GM21367 (cell line): Measurements from ENCODE around the gene RNASE7.

Experiments used
- ATAC-seq: cut with Tn5 transposase; IDR thresholded peaks from one replicate; pipeline ENCODE4 v1.9.1; 2021; ENCODE audit not compliant: unreplicated experiment

RNASE7 gene

DNA sequence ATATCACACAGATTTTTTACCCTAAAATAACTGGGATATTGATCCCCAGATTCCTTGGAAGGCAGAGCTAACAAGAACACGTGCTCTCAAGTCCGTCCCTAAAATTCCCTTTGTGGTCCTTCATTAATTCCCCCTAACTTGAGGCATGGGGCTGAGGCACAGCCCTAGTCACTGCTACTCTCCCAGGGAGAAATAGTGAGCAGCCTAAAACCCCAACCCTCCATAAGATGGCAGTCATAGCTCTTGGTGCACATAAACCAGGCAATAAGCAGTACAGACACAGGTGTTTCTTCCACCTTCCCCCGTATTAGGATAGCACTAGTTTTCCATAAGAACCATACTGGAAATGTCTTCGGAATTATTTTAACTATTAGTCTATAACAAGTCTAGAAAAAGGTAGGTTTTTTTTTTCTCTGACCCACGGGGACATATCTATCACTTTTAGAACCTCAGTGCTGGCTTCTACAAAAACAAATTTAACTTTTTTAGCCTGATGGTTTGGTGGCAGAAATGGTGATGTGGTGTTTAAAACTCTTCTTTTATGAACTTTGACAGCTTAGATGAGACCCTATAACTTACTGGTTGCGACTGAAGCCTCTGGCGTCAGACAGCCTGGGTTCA, 24.8 kb downstream of the RNASE7 start:
- ATAC-seq = no peak

DNA sequence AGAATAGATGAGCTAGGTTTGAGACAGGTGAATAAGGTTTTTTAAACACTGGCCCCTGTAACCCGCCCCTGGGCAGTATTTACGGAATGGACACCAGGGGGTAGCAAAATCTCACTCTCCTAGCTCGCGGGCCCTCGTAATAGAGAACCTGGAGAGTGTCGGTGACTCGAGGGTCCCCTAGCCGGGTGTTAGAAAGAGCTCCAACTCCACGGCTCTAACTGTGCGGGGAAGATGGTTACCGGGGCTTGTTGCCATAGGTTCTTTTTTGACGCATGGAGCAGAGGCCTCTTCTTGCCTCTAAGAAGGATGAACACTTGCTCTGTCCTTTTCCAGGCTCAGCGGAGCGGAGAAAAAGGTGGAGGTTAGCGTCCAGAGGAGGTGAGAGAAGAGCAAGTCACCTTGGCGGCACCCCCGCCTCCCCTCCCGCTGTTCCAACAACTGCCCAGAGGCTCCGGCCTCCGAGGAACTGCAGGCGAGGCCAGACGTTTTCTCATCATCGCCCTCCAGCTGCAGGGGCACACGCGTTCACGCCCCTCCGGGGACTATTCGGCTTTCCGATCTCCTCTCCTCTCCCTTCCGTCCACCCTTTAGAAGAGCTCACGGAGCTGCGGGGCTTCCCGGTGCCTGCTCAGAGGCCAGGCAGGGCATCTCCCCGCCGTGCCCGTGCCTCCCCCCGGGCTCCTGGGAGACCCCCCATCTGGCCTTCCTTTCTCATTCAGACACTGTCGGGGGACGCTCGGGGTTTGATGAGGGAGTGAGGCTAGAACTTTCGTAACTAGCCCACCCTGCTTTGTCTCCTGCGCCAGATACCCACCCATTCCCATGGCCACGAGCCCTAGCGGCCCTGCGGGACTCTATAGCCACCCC, 26.6 kb downstream of the RNASE7 start:
- ATAC-seq = no peak

DNA sequence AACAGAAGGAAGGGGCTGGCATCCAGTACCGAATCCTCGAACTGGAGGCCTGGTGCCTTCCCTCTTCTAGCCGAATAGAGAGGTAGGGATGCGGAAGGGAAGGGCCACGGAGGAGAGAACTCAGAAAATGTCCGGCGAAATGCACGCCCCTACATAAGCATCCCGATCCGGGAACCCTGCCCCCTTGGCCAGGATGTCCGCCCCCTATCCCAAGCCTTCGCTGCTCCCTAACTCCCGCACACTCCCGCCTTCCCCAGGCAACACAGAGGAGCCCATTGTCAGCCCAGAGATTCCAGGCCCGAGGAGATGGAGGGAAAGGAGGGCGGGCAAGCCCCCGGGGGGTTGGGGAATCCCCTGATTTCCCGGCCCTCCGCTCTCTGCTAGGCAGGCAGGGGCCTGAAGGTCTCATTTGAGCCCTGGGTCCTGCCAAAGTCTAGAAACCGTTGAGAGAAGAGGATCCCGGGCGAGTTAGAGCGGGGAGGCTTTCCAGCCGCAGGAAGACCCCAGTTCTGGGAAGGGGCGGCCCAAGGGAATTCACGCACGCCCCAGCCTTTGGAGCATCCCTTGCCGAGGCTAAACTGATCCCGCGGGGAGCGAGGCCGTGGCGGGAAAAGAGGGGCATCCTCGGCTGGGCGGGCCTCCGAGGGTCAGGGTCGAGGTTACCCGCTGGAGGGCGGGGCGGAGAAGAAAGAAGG, 27.4 kb downstream of the RNASE7 start:
- no peak for ATAC-seq

DNA sequence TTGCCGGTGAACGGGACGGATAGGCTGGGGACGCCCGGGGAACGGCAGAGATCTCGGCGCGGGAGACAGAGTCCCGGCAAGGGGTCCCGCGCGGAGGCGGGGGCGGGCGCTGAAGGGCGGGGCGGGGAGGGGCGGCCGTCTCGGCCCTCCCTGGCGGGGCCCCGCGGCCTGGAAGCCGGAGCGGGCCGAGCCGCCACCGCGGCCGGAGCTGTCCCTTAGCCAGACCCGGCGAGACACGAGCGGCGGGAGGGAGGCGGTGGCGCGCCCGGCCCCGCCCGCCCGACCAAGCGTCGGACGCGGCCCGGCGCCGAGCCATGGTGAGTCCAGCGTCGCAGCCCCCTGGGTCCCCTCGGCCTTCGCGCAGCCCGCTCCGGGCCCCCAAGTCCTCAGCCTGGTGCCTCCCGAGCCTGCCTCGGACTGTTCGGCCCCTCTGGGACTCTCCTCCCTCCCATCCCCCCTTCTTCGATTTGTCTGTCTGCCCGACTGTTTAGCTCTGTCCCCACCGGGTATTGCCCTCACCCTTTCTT, 28.0 kb downstream of the RNASE7 start, which contains the start of gene ARHGEF40:
Gene ARHGEF40 (plus strand): TSS at position 222 of the 527 bp plus-strand sequence. CDS start 93 bp downstream, at position 315.
- ATAC-seq = no peak

DNA sequence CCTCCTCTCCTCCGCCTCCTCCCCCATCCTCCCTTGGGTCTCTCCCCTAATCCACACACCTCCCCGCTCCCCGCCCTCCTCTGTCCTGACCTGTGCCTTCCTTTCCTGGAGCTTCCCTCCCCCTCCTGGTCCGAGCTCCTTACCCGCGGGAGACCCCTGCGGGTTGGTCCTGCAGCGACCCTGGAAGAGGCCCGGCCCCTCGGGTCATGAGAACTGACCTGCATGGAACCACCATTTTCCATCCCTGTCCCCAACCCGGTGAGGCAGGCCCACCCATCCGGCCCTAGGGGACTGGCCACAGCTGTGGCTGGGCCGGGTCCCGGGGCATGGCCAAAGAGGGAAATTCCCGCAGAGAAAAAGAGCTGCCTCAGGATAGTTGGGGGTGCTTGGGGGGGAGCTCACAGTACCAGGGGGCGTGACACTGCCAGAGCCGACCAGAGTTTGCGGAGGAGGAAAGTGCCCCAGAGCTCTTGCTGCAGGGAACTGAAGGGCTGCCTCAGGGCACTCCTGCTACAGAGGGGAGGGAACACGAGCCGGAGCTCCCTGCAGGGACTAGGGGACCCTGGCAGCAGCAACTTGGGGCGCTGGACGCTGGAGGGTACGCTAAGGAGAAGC, 28.6 kb downstream of the RNASE7 start:
- no peak for ATAC-seq

DNA sequence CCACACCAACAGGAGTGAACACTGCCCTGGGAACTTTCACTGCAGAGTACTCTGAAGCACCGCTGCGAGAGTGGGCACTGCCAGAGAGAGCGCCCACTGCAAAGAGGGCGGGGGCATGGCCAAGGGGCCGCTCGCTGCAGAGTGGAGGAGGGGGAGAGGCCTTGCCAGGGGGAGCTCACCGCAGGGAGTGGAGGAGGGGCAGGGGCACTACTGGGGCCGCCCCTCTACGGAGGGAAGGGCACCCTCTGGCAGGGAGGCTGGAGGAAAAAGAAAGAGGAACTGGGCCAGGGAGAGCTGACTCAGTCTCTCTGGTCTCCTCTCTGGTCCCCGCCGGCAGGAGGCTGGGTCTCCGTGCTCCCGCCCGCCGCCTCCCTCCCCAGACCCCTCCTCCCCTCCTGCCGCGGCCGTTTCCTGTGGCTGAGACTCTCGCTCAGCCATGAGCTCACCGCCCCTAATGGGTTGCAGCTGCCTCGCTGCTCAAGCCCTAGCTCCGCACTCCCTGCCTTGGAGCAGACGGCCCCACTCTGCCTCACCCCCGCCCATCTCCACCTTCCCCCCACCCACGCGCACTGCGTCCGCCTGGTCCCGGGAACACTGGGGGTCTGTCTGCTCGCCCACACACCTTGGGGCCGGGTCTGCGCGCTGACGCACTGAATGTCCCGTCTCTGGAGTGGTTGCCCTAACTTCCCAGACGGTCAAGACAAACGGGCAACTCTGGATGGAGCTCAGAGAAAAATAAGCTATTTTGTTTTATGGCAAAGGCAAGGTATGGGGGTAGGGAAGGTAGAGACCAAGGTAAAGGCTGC, 29.3 kb downstream of the RNASE7 start:
- peak; percentile 51 for ATAC-seq

DNA sequence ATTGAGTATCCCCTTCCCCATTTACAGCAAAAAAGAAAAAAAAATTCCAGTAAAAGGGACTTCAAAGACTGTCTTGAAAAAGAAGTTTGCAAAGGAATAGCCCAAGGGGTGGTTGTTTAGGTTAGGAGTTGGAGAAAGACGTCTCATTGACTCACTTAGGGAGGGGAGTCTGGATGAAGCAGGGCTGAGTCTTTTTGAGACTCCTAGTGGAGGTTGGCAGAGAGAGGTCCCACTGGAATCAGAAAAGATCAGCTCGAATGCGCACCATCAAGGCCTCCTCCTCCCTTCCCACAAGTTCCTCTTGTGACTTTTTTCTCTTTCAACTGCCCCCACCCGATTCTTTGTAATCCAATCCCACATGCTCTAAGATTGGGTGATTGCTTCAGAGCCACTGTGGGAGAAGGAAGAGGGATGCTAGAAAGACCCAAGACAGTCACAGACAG, 29.9 kb downstream of the RNASE7 start:
- no peak for ATAC-seq

DNA sequence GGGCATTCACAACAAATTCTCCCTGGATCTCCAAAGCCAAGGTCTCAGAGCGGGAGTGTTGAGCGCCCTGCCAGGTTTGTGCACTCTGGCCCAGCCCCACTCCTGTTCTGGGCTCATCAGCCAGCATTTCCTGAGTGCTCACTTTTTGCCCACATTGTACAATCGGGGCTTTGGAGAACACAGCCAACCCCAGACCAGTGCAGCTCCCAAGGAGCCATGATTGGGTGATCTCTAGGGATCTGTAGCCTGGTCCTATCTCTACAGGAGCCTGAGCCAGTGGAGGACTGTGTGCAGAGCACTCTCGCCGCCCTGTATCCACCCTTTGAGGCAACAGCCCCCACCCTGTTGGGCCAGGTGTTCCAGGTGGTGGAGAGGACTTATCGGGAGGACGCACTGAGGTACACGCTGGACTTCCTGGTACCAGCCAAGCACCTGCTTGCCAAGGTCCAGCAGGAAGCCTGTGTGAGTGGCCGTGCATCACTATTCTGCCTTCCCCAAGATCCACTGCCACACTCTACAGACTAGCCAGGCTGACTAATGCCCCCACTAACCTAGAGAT, 30.7 kb downstream of the RNASE7 start:
- no peak for ATAC-seq

DNA sequence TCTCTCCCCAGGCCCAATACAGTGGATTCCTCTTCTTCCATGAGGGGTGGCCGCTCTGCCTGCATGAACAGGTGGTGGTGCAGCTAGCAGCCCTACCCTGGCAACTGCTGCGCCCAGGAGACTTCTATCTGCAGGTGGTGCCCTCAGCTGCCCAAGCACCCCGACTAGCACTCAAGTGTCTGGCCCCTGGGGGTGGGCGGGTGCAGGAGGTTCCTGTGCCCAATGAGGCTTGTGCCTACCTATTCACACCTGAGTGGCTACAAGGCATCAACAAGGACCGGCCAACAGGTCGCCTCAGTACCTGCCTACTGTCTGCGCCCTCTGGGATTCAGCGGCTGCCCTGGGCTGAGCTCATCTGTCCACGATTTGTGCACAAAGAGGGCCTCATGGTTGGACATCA, 31.8 kb downstream of the RNASE7 start:
- no peak for ATAC-seq

DNA sequence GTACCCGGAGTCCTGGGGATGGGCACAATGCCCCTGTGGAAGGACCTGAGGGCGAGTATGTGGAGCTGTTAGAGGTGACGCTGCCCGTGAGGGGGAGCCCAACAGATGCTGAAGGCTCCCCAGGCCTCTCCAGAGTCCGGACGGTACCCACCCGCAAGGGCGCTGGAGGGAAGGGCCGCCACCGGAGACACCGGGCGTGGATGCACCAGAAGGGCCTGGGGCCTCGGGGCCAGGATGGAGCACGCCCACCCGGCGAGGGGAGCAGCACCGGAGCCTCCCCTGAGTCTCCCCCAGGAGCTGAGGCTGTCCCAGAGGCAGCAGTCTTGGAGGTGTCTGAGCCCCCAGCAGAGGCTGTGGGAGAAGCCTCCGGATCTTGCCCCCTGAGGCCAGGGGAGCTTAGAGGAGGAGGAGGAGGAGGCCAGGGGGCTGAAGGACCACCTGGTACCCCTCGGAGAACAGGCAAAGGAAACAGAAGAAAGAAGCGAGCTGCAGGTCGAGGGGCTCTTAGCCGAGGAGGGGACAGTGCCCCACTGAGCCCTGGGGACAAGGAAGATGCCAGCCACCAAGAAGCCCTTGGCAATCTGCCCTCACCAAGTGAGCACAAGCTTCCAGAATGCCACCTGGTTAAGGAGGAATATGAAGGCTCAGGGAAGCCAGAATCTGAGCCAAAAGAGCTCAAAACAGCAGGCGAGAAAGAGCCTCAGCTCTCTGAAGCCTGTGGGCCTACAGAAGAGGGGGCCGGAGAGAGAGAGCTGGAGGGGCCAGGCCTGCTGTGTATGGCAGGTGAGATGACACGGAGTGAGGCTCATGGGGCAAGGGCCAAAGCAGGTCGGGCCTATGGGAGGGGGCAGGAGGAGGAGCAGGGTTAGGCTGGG, 32.5 kb downstream of the RNASE7 start:
- no peak for ATAC-seq

DNA sequence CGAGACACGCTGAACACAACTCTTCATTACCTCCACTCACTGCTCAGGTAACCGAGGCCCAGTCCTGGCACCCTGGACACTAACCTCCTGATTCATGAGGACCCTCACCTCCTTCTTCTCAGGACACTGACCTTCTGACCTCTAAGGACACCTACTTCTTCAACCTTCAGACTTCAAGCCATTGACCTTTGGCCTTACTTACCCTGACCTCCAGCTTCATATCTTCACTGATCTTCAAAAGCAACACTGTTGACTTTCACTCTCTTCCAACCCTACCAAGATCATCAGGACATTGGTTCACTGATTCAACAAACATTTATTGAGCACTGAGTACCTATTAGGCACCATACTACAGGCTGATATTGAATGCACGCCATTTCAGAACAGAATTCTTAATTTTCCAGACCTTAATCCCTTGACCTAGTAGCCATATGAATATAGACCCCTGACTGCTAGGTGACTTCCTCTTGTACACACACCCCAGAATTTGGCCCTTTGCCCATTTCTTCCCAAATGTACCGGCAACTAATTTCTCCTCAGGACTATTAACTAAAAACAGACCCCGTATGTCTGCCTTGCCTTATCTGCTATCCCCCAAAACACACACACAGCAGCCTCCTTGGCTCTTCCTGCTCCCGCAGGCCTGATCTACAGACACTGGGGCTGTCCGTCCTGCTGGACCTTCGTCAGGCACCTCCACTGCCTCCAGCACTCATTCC, 33.7 kb downstream of the RNASE7 start:
- ATAC-seq = no peak

DNA sequence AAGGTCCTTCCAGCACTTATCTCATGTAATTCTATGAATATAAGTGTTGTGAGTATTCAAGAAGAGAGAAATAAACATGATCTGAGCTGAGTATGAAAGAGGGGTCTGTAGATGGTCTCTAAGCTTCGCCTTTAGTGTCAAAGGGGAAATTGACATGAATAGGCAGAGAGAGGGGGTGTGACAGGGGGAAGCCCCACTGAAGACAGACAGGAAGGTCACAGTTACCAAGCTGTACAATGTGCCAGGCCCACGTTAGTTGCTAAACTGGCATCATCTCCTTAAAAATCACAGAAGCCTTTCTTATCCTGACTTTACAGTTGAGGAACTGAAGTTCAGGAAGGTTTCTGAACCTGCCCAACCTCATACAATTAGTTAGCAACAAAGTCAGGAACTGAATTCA, 35.5 kb downstream of the RNASE7 start:
- ATAC-seq = no peak

DNA sequence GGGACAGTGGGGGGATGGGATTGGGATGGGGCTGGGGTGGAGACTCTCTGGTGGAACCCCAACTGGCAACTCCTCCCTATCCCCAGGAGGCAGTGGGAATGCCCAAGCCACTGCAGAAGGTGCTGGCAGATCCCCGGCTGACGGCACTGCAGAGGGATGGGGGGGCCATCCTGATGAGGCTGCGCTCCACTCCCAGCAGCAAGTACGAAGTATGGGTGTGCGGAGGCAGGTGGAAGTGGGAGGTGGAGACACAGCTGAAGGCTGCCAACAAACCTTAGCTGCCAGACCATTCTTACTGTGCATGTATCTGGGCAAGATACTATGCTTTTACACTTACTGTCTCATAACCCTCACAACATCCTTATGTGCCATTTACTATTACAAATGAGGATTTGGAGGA, 36.1 kb downstream of the RNASE7 start:
- no peak for ATAC-seq

DNA sequence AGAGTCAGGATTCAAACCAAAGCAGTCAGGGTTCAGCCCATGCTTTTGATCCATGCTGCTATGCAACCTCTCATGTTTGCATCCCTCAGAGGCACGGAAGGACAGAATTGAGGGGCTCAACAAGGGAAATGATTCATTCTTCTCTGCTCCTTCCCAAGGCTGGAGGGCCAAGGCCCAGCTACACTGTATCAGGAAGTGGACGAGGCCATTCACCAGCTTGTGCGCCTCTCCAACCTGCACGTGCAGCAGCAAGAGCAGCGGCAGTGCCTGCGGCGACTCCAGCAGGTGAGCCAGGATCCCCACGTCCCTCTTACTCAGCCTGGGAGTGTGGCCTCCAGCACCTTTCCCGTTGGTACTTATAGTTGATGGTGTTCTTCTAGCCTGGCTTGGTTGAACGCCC, 36.6 kb downstream of the RNASE7 start:
- ATAC-seq = no peak

DNA sequence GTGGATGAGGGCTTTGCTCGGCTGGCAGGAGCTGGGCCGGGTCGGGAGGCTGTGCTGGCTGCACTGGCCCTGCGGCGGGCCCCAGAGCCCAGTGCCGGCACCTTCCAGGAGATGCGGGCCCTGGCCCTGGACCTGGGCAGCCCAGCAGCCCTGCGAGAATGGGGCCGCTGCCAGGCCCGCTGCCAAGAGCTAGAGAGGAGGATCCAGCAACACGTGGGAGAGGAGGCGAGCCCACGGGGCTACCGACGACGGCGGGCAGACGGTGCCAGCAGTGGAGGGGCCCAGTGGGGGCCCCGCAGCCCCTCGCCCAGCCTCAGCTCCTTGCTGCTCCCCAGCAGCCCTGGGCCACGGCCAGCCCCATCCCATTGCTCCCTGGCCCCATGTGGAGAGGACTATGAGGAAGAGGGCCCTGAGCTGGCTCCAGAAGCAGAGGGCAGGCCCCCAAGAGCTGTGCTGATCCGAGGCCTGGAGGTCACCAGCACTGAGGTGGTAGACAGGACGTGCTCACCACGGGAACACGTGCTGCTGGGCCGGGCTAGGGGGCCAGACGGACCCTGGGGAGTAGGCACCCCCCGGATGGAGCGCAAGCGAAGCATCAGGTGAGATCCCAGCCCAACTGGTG, 39.5 kb downstream of the RNASE7 start:
- ATAC-seq = no peak

DNA sequence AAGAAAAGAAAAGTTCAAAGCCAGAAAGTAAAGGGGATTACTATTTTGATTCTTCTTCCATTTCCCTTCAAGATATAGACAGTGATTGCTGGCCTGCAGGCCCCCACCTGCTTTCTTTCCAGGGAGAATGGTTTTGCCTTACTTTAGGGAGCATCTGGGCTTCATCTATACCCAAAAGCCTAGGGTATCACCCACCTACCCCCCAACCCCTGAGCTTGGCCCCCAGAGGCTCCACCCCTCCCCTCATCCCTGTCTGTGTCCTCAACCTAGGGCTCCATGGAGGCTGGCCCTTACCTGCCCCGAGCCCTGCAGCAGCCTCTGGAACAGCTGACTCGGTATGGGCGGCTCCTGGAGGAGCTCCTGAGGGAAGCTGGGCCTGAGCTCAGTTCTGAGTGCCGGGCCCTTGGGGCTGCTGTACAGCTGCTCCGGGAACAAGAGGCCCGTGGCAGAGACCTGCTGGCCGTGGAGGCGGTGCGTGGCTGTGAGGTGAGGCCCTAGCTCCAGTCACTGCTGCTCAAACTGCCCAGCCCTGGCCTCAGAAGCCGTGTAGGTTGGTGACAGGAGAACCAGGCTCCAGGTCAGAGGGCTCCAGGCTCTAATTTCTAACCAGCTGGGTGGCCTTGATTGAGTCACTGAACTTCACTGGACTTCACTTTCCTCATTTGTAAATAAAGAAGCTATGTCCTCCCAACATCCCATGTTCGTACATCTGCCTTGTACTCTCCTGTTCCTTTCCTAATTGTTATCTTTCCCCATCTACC, 41.6 kb downstream of the RNASE7 start:
- no peak for ATAC-seq

DNA sequence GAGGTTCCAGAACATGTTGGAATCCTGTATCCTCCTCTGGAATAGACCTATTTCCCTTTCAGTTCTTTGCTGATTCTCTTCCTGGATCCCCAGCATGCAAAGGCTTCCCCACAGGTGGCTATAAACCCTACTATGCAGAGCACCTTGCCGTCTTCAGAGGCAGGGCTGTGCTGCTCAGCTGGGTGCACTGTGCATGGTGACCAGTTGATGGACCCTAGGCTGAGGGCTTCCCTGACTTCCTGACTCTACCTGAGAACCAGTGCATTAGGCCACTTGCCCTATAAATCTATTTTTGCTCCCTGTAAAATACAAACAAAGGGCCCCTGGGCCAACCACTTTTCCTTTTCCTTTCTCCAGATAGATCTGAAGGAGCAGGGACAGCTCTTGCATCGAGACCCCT, 42.2 kb downstream of the RNASE7 start:
- no peak for ATAC-seq
